Mucosa of rectum (tissue), 2 donors: ENCODE data around the gene MAPK8IP3.

ENCODE experiments used
- H3K27ac ChIP-seq, 2 donors: one replicate each; pipeline ENCODE4 v1.7.0; 2013; ENCODE audit warnings: inconsistent platforms in 2 of 2, low read depth in 2 of 2, low read length in 2 of 2
- H3K27me3 ChIP-seq, 2 donors: one replicate each; pipeline ENCODE4 v1.7.0; 2013; ENCODE audit warnings: low read length in 2 of 2; ENCODE audit not compliant: control insufficient read depth in 2 of 2, insufficient read depth in 2 of 2
- H3K36me3 ChIP-seq, 2 donors: one replicate each; pipeline ENCODE4 v1.7.0; 2013; ENCODE audit warnings: low read length in 2 of 2; ENCODE audit not compliant: control insufficient read depth in 2 of 2, insufficient read depth in 2 of 2
- H3K4me1 ChIP-seq, 2 donors: one replicate each; pipeline ENCODE4 v1.7.0; 2013; ENCODE audit warnings: low read length in 2 of 2, mild to moderate bottlenecking in 1 of 2; ENCODE audit not compliant: control insufficient read depth in 2 of 2, insufficient read depth in 2 of 2
- H3K4me3 ChIP-seq, 2 donors: one replicate each; pipeline ENCODE4 v1.7.0; 2013; ENCODE audit warnings: low read length in 2 of 2
- H3K9ac ChIP-seq, 2 donors: one replicate each; pipeline ENCODE4 v1.7.0; 2013; ENCODE audit warnings: low read length in 2 of 2, low read depth in 1 of 2, mild to moderate bottlenecking in 1 of 2
- H3K9me3 ChIP-seq, 2 donors: one replicate each; pipeline ENCODE4 v1.7.0; 2013; ENCODE audit warnings: low read length in 2 of 2; ENCODE audit not compliant: control insufficient read depth in 2 of 2
- donor health status: healthy.
- donor health status: Normal muscosa, but diverticular disease.

The MAPK8IP3 gene

DNA sequence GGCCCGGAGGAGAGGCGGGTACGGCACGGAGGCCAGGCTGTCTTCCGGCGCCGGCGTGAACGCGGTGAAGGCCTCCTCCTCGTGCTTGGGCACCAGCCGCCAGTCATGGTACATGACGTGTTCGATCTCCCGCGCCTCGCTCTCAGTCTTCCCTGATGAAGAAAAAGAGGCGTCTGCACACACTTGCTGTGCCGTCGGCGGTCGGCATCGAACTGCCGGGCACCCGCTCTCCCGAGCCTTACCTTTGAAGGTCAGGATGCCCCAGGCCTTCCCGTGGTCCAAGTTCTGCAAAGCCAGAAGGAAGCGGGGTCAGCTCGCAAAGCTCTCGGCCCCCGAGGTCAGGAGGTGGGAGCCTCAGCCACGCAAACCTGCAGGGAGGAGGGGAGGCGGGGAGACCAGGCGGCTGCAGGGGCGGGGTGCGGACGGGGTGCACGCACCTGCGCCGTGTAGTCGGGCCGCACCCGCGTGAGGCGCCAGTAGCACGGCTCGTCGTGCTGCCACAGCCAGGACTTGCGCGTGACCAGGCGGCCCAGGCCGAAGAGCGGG, 66.4 kb downstream of the MAPK8IP3 start, which contains the start of gene EME2:
TSS of gene EME2 (plus strand) at position 449 of the 546 bp plus-strand sequence. CDS start 418 bp downstream, outside the sequence.
- no peaks in the 10 kb centered on the region for H3K9me3 ChIP-seq
- H3K4me1 ChIP-seq, result peaks cover 27 to 34% of the 10 kb centered on the region in 2 donors
- peak within 1 kb of the TSS; percentile 90 to 91 for H3K27ac ChIP-seq
- peak within 1 kb of the TSS; percentile 81 to 88 for H3K4me3 ChIP-seq
- peaks cover 19 to 32% of the 10 kb centered on the region in 2 donors for H3K36me3 ChIP-seq
- no peaks in the 10 kb centered on the region for H3K27me3 ChIP-seq
- peak within 1 kb of the TSS; percentile 78 to 79 for H3K9ac ChIP-seq

DNA sequence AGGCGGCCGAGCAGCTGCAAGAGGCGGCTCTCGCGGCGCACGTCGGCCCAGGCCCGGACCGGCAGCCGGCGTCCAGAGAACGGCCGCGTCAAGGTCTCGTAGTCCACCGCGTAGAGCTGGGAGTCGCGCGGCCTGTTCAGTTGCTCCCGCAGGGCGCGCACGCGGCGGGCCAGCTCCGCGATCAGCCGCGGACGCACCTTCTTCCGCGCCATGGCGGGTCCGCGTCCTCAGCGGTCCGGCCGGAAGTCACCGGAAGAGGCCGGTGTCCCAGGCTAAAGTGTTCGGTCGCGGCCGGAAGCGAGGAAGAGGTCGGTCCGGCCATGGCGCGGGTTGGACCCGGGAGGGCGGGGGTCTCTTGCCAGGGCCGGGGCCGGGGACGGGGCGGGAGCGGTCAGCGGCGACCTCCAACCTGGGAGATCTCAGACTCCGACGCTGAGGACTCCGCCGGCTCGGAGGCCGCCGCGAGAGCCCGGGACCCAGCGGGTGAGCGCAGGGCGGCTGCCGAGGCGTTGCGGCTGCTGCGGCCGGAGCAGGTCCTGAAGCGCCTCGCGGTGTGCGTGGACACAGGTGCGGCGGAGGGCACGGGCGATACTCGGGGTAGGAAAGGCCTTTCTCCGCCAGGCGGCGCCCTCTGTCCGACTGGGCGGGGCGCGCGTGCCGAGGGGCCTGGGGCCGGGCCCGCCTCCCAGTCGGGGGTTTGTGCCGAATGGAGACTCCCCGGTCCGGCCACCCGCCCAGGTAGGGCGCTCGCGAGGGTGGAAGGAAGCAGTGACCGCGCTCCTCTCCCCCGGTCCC, 67.1 kb downstream of the MAPK8IP3 start, which contains the start of gene MRPS34:
TSS of gene MRPS34 (minus strand) at position 227 of the 795 bp plus-strand sequence. CDS start at position 212, 15 bp downstream.
- Histone ChIP-seq H3K27me3 (no peaks in the 10 kb centered on the region), H3K4me1 (peaks cover 27 to 34% of the 10 kb centered on the region in 2 donors), H3K4me3 (peak within 1 kb of the TSS; percentile 81 to 88), H3K9ac (peak within 1 kb of the TSS; percentile 78 to 79), H3K36me3 (peaks cover 19 to 32% of the 10 kb centered on the region in 2 donors), H3K9me3 (no peaks in the 10 kb centered on the region), H3K27ac (peak within 1 kb of the TSS; percentile 90 to 91)

DNA sequence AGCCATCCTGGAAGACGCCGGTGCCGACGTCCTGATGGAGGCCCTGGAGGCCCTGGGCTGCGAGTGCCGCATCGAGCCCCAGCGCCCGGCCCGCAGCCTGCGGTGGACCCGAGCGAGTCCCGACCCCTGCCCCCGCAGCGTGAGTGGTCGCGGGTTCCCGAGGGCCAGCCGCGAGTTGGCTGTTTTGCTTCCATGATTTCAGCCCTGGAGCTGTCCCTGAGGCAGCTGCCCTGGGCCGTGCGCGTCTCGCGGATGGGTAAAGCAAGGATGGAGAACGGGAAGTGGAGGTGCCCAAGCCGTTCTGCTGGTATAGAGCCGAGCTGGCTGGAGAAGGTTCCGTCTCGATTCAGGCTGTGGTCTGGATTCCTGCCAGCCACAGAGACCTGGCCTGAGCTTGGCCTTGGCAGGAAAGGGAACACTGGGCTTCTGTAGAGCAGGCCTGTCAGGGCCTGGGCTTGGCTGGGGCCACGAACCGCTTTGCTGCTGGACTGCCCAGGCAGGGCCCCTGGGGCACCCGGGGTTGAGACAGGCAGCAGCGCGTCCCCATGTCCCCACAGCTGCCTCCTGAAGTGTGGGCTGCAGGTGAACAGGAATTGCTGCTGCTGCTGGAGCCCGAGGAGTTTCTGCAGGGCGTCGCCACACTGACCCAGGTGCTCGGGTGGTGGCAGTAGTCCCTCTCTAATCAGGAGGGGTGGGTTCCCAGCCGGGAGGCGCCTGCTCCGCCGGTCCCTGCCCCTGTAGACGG, 67.9 kb downstream of the MAPK8IP3 start:
- Histone ChIP-seq H3K4me3 (peak overlapping the region; percentile 81 to 88), H3K4me1 (peaks cover 27 to 34% of the 10 kb centered on the region in 2 donors), H3K9ac (peak overlapping the region; percentile 68 to 79), H3K27ac (peak overlapping the region; percentile 90 to 91), H3K9me3 (no peaks in the 10 kb centered on the region), H3K36me3 (peaks cover 16 to 30% of the 10 kb centered on the region in 2 donors), H3K27me3 (no peaks in the 10 kb centered on the region)

DNA sequence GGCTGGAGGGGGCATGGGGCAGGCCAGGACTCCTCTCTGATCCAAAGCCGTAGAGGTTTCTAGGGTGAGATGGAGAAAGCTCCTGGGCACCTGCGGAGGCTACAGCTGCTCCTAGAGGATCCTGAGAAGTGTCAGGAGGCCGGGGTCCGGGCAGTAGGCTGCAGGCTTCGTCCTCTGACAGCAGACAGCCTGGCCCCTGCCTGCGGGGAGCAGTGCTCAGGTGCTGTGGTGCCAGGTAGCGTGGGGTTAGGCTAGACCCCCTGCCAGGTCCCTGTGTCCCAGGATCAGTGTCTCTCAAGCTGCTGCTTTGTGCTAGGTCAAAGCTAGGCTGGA, 68.4 kb downstream of the MAPK8IP3 start:
- Histone ChIP-seq H3K27me3 (no peaks in the 10 kb centered on the region), H3K27ac (no peak overlapping the region), H3K4me3 (peak overlapping the region in 1 of 2 donors; percentile 81), H3K4me1 (peaks cover 27 to 34% of the 10 kb centered on the region in 2 donors), H3K9me3 (no peaks in the 10 kb centered on the region), H3K36me3 (peaks cover 16 to 33% of the 10 kb centered on the region in 2 donors), H3K9ac (no peak overlapping the region)

DNA sequence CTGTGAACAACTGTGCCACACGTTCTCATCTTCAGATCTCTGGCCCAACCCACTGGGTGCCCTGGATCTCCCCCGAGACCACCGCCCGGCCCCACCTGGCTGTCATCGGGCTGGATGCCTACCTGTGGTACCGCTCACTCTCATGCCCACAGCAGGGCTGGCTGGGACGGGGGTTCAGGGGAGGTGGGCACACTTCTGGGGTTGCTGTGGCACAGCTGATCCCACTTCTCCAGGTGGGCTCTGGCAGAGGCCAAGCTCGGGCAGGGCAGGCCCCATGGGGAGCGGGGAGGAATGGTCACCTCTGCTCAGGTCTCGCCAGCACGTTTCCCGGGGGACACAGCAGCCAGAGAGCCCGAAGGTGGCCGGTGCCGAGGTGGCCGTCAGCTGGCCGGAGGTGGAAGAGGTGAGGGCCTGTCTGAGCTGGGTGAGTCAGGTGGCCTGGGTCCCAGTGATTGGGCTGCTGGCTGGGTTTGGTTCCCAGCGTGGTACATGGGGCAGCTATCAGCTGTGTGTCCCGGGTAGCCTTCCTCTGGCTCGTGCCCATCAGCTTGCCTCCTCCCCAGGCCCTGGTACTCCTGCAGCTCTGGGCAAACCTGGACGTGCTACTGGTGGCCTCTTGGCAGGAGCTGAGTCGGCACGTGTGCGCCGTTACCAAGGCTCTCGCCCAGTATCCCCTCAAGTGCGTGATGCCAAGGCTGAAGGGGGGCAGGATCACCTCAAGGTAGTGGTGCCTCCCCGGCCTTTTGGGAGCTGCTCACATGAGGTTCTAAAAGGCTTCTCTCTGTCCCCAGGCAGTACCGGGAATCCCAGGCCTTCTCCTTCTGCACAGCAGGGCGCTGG, 69.2 kb downstream of the MAPK8IP3 start:
- Histone ChIP-seq H3K9me3 (no peaks in the 10 kb centered on the region), H3K9ac (no peak overlapping the region), H3K36me3 (peaks cover 19 to 33% of the 10 kb centered on the region in 2 donors), H3K4me3 (no peak overlapping the region), H3K27ac (no peak overlapping the region), H3K4me1 (peaks cover 24 to 28% of the 10 kb centered on the region in 2 donors), H3K27me3 (no peaks in the 10 kb centered on the region)

DNA sequence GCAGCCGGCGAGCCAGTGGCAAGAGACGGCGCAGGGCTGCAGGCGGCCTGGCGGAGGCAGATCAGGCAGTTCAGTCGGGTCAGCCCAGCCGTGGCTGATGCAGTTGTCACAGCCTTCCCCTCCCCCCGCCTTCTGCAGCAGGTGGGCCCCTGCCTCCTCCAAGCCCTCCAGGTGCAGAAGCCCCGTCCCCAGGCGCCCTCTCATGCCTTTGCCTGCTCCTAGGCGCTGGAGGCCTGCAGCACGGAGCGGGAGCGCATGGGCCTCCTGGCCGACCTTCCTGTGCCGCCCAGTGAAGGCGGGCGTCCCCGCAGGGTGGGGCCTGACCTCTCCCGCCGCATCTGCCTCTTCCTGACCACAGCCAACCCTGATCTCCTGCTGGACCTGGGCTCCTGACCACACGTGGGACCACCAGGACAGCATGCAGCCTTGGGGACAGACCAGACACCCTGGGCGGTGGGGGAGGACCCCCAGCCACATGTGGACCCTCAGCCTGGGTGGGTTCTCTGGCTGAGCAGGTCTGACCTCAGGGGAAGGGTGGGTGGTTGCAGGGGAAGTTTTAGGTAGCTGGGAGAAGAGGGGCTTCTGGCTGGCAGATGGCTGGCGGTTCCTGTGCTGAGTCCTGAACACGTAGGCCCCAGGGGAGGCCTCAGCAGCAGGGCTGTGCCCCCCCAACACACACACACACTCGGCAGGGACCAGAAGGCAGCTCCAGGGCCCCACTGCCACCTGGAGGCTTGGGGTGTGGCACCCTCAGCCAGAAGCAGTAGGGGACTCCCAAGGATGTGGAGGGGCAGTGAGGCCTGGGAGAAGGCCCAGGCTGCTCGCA, 70.1 kb downstream of the MAPK8IP3 start:
- H3K9ac ChIP-seq, result no peak overlapping the region
- H3K9me3 ChIP-seq, result no peaks in the 10 kb centered on the region
- no peaks in the 10 kb centered on the region for H3K27me3 ChIP-seq
- H3K4me1 ChIP-seq, result peaks cover 22 to 25% of the 10 kb centered on the region in 2 donors
- H3K36me3 ChIP-seq, result peaks cover 22 to 36% of the 10 kb centered on the region in 2 donors
- H3K27ac ChIP-seq, result no peak overlapping the region
- H3K4me3 ChIP-seq, result no peak overlapping the region

DNA sequence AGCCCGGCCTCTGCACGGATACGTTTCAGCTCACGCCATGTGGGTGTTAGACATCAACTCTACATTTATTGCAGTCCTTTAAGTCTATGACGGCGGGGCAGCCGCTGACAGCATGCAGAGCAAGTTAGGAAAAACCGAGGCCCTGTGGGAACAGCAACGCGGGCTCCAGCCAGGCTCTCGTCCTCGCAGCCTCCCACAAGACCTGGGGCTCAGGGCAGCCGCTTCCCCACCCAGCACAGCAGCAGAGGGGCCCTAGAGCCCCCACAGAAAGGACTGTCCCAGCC, 70.6 kb downstream of the MAPK8IP3 start:
- H3K27me3 ChIP-seq, result no peaks in the 10 kb centered on the region
- no peaks in the 10 kb centered on the region for H3K9me3 ChIP-seq
- no peak overlapping the region for H3K27ac ChIP-seq
- H3K4me1 ChIP-seq, result peaks cover 28 to 30% of the 10 kb centered on the region in 2 donors
- H3K4me3 ChIP-seq, result no peak overlapping the region
- peaks cover 23 to 36% of the 10 kb centered on the region in 2 donors for H3K36me3 ChIP-seq
- H3K9ac ChIP-seq, result no peak overlapping the region

DNA sequence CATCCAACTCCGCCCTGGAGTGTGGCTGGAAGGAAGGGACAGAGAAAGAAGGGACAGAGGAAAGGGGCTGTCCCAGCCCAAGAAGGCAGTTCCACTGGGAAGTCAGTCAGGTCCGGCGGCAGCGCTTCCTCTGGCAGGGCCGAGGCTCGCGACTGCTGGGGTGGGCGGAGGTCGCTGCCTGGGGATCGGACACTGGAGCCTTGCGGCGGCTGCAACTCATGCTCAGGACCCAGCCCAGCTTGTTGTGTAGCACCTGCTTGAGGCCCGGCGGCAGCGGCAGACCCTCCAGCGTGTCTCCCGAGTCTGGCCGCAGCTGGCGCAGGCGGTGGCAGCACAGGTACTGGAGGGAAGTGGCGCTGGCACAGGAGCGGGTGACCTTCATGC, 71.0 kb downstream of the MAPK8IP3 start:
- Histone ChIP-seq H3K4me3 (no peak overlapping the region), H3K27ac (no peak overlapping the region), H3K4me1 (peaks cover 27 to 28% of the 10 kb centered on the region in 2 donors), H3K9me3 (no peaks in the 10 kb centered on the region), H3K9ac (no peak overlapping the region), H3K27me3 (no peaks in the 10 kb centered on the region), H3K36me3 (peaks cover 23 to 36% of the 10 kb centered on the region in 2 donors)
